HG03025 (cell line): ENCODE results near the gene CORO1C.

Experiments used
- ATAC-seq: cut with Tn5 transposase; IDR thresholded peaks from one replicate; pipeline ENCODE4 v1.9.1; 2021; ENCODE audit warnings: mild to moderate bottlenecking, moderate library complexity; ENCODE audit not compliant: unreplicated experiment, low FRiP score

CORO1C gene

GRCh38 chr12:108700833-108701541 lies 30.3 kb downstream of the CORO1C start:
- ATAC-seq: no peak

DNA sequence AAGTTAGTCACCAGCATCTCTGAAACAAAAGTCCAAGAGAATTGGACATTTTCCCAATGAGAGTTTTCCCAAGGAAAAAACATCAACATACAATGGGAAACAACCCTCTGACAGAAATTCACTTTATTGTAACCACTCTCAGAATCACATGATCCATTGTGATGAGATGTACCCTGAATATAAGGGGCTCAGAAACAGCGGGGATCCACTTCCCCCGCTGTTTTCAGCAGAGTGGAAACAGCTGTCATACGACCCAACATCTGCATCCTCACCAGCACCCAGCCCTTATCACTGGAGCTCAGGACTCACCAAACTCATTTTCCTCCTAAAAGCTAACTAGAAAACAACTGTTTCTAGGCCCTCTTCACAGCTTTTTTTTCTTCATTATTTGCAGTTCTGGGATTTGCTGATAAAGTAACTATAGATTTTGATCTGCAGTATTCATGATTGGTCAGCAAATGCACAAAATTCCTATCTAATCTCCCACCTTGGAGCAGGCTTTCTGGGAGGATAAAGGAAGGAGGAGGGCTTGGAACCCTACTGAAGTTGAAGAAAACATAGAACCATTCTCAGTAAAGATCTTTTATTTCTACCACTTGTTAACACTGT lies 31.3 kb downstream of the CORO1C start:
- no peak for ATAC-seq

DNA sequence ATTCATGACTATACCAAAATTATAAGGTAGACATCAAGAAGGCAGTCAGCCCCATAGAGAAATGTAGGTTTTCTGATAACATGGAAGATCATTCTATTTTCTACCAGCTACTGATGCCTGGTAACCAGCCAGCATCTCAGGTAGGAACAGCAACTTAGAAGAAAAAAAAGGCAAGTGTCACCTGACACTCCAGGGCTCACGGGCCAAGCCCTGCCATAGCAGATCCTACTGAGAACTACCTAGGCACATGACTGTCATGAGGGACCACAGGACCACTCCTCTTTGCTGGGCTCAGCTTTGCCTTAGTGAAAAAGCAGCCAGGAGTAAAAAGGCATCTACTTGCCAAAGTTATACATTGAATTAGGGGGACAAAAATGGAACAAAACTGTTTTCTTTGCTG lies 33.4 kb downstream of the CORO1C start:
- no peak for ATAC-seq

GRCh38 chr12:108696996-108697290 lies 34.4 kb downstream of the CORO1C start:
- no peak for ATAC-seq

GRCh38 chr12:108696111-108696995 lies 35.0 kb downstream of the CORO1C start:
- no peak for ATAC-seq

- ATAC-seq: no peak
Observed at GRCh38 chr12:108694812-108695278, 36.5 kb downstream of the CORO1C start.

- no peak for ATAC-seq
Observed at GRCh38 chr12:108693751-108694150, 37.6 kb downstream of the CORO1C start.

DNA sequence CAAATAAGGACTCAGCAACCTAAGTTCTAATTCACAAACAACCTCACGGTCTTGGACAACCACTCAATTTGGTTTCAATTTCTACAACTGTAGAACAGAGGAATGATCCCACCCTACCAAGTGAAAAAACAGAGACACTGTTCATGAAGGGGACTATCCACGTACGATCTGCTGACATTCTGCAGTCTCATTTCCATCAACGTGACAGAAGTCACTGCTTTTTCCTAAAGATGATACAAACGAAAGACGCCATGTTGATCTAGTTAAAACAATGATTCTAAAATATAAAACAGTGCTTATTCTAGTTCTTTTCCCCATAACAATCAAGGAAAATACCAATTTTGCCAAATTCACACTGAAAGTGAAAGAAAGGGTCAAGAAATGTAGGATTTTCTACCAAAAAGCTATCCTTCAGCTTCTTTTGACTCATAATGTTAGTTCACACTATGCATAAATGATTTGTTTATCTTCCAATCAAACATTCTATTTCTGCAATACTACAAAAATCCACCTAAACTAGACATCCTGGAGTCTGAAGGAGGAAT lies 38.1 kb downstream of the CORO1C start:
- ATAC-seq: no peak

DNA sequence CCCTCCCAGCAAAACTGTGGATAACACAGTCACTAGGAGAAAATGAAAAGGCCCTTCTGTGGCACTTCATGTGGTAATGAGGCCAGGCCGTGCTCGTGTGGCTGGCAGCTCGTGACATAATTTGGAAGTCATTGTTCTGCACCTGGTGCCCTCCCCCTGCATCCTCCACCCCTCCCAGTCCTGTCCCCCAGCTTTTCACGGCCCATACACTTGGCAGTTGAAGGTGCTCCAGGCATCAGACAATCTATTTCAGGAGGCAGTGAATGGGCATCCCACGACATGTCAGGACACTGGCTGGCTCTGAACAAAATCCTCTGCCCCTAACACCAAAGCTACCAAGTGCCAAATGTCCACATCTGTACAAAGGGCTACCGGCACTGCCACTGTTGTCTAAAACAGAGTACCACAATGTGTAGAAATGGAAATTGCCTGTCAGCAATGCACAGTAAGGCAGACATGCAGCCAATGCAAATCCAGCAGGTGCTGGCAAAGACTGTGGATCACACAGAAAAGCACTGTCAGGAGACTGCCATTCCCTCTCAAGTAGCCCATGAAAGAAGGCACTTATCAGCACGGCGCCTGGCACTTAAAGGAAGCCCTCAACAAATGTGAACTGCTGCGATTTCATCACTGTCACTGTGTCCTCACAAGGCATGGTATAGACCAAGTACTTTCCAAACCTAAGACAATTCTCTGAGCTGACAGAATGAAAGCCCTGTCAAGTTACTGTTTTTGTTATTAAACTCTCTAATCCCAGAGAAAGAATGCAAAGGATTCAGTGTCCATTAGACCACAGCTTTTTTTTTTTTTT lies 39.1 kb downstream of the CORO1C start:
- no peak for ATAC-seq

DNA sequence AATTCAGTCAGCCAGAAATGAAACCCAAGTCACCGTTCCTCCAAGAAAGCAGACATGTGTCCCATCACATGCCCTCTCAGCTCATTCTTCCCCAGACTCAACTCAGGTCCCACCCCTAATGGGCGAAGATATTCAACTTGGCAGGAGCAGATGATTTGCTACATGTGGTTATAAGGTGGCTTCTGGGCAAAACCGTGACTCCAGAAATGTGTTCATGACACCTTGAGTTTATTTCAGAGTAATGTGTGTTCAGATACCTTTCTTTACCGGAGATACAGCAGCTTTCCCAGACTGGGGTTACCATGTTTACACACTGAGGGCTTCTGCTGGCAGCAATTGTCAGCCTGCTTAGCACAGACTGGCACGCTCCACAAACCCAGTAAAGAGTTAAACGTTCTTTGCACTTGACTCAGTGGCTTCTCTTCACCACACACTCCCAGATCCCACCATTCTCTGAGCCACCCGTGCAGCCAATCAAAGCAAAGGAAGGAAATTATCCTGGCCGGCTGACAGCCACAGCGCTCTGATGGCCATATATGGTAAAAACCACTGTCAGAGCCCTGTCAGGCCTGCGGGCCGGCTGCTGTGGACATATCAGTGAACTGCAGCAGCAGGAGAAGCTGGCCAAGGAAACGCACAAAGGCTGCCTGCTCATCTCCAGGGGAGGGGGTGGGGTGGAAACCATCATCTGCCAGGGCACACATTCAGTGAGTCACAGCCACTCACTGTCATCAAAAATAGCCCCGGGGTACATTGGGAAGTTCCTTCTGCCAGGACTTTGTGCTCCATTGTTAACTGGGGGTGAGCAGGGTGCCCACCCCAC lies 39.9 kb downstream of the CORO1C start:
- ATAC-seq: peak; percentile 67

- no peak for ATAC-seq
Observed at GRCh38 chr12:108690542-108691174, 40.7 kb downstream of the CORO1C start.

- no peak for ATAC-seq
Observed at GRCh38 chr12:108690191-108690518, 41.2 kb downstream of the CORO1C start.

DNA sequence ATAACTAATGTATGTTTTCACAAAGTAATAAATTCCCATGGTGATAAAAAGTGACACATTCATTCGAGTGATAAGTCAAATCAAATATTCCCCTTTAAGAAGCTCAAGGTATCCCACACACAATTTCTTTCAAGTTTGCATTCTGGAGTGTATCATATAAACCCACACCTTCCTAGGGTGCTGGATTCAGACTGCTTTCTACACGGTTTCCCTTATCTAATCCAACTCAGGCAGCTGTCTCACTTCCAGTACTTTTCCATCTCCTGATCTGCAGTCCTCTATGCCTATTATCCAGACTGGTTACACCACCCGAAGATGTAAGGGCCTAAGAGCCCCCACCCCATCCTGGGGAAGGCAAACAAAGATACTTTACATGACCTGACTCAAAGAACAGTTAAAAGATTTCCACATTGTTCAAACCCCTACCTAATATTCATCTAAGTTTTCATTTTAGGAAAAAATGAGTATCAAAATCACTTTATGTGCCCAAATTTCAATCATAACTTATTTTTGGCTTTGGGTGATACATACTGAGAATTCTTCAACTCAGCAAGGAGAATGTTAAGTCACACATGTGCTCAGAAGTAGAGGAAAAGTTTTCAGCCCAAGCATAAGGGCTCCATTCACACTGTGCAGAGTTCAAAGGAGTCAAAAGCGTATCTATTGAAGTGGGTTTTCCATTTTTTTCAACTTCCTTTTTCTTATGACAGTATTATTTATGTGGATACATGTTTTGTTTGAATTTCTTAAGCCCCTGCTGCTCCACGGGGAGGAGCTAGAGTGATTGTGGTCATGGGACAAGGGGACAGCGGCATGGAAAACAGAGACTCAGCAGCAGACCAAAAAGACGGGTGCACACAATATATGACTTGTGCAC lies 41.8 kb downstream of the CORO1C start:
- no peak for ATAC-seq

DNA sequence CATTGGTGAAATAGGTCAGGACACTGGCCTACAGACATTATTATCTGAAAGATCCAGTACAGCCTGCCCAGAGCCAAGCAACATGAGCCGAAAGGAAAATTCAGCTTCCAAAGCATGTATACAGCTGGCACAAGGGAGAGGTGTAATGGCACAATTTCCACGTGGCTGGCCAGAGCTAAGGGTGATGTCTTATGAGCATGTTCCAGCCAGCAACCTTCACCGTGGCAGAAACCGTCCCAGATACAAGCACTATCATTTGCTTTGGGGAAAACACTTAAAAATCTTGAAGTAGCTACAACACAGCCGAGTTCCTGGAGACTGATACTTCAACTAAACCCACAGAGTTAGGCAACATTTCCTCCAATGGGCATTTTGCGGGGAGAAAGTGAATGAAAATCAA lies 44.5 kb downstream of the CORO1C start:
- no peak for ATAC-seq

DNA sequence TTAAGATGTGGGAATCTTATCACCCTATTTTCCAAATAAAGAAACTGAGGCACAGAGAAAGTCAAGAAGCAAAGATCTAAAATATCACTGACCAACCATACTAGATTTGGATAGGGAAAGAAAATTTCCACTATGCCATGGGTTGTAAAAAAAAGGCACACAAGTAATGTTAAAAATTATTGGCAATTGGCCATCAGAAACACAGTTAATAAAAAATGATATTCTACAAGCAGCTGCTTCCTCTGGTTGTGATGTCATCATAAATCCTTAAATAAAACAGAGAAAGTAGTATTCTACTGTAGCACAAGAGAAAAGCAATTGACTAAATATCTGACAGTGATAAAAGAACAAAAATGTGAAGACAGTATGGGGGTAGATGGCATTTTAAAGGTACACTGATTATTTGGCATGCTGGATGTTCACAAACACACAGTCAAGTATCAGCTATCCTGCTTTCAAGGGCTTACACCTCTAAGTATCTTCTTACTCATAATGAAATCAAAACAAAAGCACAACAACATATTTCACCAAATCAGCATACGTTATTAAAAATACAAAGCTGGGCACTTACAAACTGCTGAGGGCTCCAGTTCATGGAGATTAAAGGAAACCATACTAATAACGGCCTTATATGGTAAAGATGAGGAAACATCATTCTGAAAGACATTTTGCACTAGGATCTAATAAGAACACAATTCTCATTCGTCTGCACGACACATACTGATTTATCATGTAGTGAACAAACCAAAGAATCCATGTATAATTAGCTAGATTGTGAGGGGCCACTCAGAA lies 45.7 kb downstream of the CORO1C start:
- no peak for ATAC-seq

- ATAC-seq: no peak
Observed at GRCh38 chr12:108683906-108684556, 47.3 kb downstream of the CORO1C start.

DNA sequence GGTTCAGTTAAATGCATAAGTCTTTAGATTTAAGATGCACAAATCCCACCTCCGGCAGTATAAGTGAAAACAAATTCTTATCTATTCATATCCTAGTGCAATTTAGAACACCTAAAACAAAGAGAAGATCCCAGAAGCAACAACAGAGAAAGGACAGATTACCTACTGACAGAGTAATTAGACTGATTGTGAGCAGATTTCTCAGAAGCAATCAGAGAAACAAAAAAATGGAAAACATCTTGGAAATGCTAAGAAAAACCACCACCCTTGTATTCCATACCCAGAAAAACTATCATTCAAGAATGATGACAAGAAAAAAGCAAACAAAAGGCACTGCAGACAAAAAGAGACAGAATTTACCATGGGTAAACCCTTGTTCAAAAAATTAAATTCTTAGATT lies 50.0 kb downstream of the CORO1C start:
- no peak for ATAC-seq
